ENCODE measurements around the gene C12orf42.

C12orf42 gene

DNA sequence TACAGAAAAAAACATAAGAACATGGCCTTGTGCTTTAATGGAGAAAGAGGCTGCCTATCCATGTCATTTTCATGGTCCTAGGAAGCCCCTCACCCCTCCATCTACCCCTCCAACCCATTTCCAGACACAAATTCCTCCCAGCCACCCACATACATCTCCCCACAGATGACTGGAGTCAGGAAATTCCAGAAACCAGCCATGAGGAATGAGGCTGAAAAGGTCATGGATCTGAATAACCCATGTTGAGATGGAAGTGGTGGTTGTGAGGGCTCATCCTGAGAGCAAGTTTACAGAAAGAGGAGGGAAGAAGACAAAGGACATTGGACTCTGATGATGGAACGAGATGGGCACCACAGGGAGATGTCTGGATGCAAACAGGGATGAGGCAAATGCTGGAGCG is 23.9 kb upstream of the C12orf42 start:
- Histone ChIP-seq H3K9me2 (ENCODE audit: low read depth, low read length) (no peaks in the 10 kb centered on the region), H3K36me3 (ENCODE audit: insufficient read depth, low read length) (no peaks in the 10 kb centered on the region), H3F3A (ENCODE audit: insufficient read depth, low read length) (no peaks in the 10 kb centered on the region), H3K4me2 (ENCODE audit: low read length) (no peak overlapping the region), H3K27me3 (ENCODE audit: insufficient read depth, low read length) (no peaks in the 10 kb centered on the region), H3K9ac (ENCODE audit: low read length) (no peak overlapping the region), H3K4me3 (ENCODE audit: low read depth, low read length, poor library complexity, severe bottlenecking) (no peak overlapping the region), H3K4me1 (ENCODE audit: insufficient read depth, low read length, severe bottlenecking) (no peaks in the 10 kb centered on the region), H3K27ac (ENCODE audit: low read depth, low read length, poor library complexity, severe bottlenecking) (no peak overlapping the region), H4K20me1 (ENCODE audit: insufficient read depth, low read length) (no peaks in the 10 kb centered on the region), H2AFZ (ENCODE audit: low read length) (no peak overlapping the region), H3K9me3 (ENCODE audit: low read length) (no peaks in the 10 kb centered on the region), H3K79me2 (ENCODE audit: insufficient read depth, low read length) (no peaks in the 10 kb centered on the region)
- no peak for TF ChIP-seq EZH2 (IDR thresholded peaks at IDR 0.05; ENCODE audit: borderline replicate concordance, low read length)
- TF ChIP-seq, protein P1, sequence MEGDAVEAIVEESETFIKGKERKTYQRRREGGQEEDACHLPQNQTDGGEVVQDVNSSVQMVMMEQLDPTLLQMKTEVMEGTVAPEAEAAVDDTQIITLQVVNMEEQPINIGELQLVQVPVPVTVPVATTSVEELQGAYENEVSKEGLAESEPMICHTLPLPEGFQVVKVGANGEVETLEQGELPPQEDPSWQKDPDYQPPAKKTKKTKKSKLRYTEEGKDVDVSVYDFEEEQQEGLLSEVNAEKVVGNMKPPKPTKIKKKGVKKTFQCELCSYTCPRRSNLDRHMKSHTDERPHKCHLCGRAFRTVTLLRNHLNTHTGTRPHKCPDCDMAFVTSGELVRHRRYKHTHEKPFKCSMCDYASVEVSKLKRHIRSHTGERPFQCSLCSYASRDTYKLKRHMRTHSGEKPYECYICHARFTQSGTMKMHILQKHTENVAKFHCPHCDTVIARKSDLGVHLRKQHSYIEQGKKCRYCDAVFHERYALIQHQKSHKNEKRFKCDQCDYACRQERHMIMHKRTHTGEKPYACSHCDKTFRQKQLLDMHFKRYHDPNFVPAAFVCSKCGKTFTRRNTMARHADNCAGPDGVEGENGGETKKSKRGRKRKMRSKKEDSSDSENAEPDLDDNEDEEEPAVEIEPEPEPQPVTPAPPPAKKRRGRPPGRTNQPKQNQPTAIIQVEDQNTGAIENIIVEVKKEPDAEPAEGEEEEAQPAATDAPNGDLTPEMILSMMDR (IDR thresholded peaks at IDR 0.05; ENCODE audit: low read length): no peak

DNA sequence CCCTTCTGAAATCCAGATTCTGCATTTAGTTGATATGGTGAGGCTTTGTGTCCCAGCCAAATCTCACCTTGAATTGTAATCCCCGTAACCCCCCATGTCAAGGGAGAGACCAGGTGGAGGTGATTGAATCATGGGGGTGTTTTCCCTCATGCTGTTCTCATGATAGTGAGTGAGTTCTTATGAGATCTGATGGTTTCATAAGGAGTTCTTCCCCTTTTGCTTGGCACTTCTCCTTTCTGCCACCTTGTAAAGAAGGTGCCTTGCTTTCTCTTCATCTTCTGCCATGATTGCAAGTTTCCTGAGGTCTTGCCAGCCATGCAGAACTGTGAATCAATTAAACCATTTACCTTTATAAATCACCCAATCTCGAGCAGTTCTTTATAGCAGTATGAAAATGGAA is 23.1 kb upstream of the C12orf42 start:
- H3K4me1 ChIP-seq (ENCODE audit: insufficient read depth, low read length, severe bottlenecking): no peaks in the 10 kb centered on the region
- H3K4me2 ChIP-seq (ENCODE audit: low read length): no peak overlapping the region
- no peaks in the 10 kb centered on the region for H3K9me3 ChIP-seq (ENCODE audit: low read length)
- H4K20me1 ChIP-seq (ENCODE audit: insufficient read depth, low read length): no peaks in the 10 kb centered on the region
- H3K9ac ChIP-seq (ENCODE audit: low read length): no peak overlapping the region
- no peak overlapping the region for H2AFZ ChIP-seq (ENCODE audit: low read length)
- no peaks in the 10 kb centered on the region for H3F3A ChIP-seq (ENCODE audit: insufficient read depth, low read length)
- H3K27me3 ChIP-seq (ENCODE audit: insufficient read depth, low read length): no peaks in the 10 kb centered on the region
- no peaks in the 10 kb centered on the region for H3K36me3 ChIP-seq (ENCODE audit: insufficient read depth, low read length)
- H3K9me2 ChIP-seq (ENCODE audit: low read depth, low read length): no peaks in the 10 kb centered on the region
- H3K79me2 ChIP-seq (ENCODE audit: insufficient read depth, low read length): no peaks in the 10 kb centered on the region
- no peak overlapping the region for H3K4me3 ChIP-seq (ENCODE audit: low read depth, low read length, poor library complexity, severe bottlenecking)
- H3K27ac ChIP-seq (ENCODE audit: low read depth, low read length, poor library complexity, severe bottlenecking): no peak overlapping the region
- TF ChIP-seq, protein P1 (IDR thresholded peaks at IDR 0.05; ENCODE audit: low read length): no peak
- TF ChIP-seq EZH2 (IDR thresholded peaks at IDR 0.05; ENCODE audit: borderline replicate concordance, low read length): no peak

DNA sequence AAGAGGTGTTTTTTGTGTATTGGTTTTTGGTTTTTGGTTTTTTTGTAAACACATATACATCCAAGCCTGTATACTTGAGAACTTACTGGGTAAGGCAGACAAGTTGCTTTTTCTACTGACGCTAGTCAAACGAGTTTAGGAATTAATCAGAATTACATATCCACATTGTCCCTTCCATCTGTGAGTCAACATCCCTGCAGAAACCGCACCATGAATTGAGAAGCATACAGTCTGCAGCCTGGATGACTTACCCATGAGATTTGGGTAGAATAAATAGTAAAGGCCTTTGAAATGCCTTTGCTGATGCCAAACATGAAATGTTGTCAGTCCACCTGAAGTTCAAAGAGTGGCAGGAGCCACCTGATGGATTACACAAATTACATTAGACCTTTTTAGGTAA is 21.4 kb upstream of the C12orf42 start:
- Histone ChIP-seq H3K4me2 (ENCODE audit: low read length) (no peak overlapping the region), H2AFZ (ENCODE audit: low read length) (no peak overlapping the region), H3K9me3 (ENCODE audit: low read length) (no peaks in the 10 kb centered on the region), H3K27ac (ENCODE audit: low read depth, low read length, poor library complexity, severe bottlenecking) (no peak overlapping the region), H3K4me1 (ENCODE audit: insufficient read depth, low read length, severe bottlenecking) (no peaks in the 10 kb centered on the region), H3K36me3 (ENCODE audit: insufficient read depth, low read length) (no peaks in the 10 kb centered on the region), H3K9me2 (ENCODE audit: low read depth, low read length) (no peaks in the 10 kb centered on the region), H3K9ac (ENCODE audit: low read length) (no peak overlapping the region), H4K20me1 (ENCODE audit: insufficient read depth, low read length) (no peaks in the 10 kb centered on the region), H3F3A (ENCODE audit: insufficient read depth, low read length) (no peaks in the 10 kb centered on the region), H3K4me3 (ENCODE audit: low read depth, low read length, poor library complexity, severe bottlenecking) (no peak overlapping the region), H3K27me3 (ENCODE audit: insufficient read depth, low read length) (no peaks in the 10 kb centered on the region), H3K79me2 (ENCODE audit: insufficient read depth, low read length) (no peaks in the 10 kb centered on the region)
- no peak for TF ChIP-seq EZH2 (IDR thresholded peaks at IDR 0.05; ENCODE audit: borderline replicate concordance, low read length)
- TF ChIP-seq, protein P1 (IDR thresholded peaks at IDR 0.05; ENCODE audit: low read length): no peak
